Superior temporal gyrus (tissue), 1 donor: ENCODE measurements around the gene ZNF675.
"Not testable (repeated sequence)": the region's sequence is repeated elsewhere in the genome, so short reads cannot be mapped to it uniquely, and the experiment has no call there.

ENCODE experiments used
- DNase-seq: peaks from one replicate; pipeline ENCODE4 v3.0.0-alpha.2; 2016; ENCODE audit errors: extremely low spot score

ZNF675 gene

DNA sequence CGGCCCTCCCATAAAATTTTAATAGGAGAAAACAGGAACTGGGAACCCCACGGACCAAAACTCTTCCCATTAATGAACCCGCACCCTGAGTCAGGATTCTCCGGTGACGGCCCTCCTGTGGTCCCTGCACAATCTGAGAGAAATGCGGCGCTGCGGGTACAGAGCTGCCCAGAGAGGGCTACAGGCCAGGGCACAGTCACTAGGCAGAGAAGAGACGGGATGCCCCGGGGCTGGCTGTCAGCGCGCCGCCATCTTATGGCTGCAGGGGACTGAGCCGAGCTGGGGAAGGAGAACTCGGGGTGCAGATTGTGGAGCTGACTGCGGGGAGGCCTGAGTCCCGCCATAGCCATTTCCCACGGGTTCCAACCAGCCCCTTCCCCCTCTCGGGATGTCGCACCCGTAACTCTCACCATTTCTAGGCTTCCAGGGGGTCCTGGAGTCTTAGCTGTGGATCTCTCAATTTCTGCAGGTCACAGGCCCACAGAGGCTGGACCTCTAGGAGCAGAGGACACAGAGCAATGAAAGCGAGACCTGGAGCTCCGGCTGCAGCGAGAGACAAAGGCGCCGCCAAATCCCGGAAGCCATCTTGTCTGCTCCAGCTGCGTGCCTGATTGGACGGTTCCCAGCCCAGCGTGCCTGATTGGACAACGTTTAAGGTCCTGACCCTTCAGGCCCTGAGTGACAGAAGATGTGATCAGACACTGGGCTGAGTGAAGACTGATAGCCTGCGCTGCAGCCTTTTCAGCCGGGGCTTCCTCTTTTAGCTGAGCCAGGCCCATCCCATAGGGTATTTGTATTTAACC is at the start of gene ZNF675:
TSS of gene ZNF675 (minus strand) at position 592 of the 803 bp plus-strand sequence. CDS start at position 413, 179 bp downstream.
- DNase-seq = peak; percentile 98

DNA sequence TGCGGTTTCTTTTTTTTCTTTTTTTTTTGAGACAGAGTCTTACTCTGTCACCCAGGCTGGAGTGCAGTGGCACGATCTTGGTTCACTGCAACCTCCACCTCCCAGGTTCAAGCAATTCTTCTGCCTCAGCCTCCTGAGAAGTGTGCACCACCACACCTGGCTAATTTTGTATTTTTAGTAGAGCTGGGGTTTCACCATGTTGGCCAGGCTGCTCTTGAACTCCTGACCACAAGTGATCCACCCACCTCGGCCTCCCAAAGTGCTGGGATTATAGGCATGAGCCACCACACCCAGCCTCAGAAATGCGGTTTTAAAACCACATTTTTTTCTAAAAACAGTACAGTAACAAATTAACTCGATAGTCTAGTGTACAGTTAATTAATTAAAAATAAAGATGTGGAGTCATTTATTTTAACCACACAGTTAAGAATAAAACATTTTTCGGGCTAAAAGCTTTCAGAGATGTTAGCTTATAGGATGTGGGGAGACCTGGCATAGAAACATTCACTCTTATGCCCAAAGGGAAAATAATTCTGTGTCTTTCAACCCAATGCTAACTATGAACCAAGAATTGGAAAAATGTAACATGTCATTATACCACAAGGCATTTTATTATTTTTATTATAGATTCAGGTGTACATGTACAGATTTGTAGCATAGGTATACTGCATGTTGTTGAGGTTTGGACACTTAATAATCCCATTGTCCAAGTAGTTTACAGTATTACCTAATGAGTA is 43.9 kb upstream of the ZNF675 start:
- not testable (repeated sequence) for DNase-seq

DNA sequence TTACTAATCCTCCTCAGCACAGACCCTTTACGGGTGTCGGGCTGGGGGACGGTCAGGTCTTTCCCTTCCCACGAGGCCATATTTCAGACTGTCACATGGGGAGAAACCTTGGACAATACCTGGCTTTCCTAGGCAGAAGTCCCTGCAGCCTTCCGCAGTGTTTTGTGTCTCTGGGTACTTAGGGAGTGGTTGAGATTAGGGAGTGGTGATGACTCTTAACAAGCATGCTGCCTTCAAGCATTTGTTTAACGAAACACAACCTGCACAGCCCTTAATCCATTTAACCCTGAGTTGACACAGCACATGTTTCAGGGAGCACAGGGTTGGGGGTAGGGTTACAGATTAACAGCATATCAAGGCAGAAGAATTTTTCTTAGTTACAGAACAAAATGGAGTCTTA is 37.1 kb upstream of the ZNF675 start:
- DNase-seq = not testable (repeated sequence)

DNA sequence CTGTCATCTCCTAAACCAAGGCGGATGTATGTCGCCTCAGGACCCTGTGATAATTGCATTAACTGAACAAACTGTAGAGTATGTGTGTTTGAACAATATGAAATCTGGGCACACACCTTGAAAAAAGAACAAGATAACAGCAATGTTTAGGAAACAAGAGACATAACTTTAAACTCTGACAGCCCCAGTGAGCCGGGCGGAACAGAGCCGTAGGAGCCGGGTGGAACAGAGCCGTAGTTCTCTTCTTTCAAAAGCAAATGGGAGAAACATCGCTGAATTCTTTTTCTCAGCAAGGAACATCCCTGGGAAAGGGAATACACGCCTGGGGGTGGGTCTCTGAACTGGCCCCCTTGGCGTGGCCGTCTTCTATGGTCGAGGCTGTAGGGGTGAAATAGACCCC is 31.8 kb upstream of the ZNF675 start:
- DNase-seq = no peak

DNA sequence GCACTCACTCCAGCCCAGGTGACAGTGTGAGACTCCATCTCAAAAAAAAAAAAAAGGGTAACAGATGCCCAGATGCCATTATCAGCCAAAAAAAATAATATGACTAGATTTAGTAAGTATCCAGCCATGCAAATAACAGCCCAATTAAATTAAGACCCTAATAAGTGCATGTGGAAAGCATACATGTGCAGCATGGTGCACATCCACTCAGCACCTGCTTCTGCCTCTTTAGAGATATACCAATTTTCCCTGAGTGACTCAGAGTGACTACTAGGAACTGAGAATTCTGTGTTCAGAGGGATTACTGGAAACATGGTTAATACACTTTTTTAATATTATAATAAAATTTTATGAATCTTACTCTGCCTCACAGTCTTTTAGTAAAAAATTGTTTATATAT is 29.8 kb upstream of the ZNF675 start:
- no peak for DNase-seq

DNA sequence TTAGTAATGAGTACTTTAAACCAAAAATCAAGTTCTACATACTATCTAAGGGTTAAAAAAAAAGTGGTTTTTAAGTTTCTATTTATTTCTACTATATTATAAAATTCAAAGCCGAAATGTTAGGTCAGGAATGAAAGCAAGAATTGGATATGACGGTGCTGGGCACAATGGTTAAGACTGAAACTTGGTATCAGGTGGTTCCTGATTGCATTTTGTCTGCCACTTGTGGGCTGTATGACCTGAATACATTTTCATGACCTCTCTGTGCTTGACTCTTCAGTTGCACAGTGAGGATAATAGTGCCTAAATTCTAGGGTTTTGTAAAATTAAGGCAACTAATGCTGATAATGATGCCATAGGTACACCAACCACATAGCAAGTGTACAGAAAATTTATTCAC is 22.3 kb upstream of the ZNF675 start:
- DNase-seq = no peak

DNA sequence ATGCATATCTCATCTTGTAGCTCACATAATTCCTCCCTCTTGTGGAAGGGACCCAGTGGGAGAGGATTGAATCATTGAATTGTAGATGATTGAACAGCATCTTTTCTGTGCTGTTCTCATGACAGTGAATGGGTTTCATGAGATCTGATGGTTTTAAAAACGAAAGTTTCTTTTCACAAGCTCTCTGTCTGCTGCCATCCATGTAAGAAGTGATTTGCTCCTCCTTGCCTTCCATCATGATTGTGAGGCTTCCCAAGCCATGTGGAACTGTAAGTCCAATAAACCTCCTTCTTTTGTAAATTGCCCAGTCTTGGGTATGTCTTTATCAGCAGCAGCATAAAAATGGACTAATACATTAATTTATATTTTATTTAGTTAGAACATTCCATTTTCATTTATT is 19.6 kb upstream of the ZNF675 start:
- no peak for DNase-seq

DNA sequence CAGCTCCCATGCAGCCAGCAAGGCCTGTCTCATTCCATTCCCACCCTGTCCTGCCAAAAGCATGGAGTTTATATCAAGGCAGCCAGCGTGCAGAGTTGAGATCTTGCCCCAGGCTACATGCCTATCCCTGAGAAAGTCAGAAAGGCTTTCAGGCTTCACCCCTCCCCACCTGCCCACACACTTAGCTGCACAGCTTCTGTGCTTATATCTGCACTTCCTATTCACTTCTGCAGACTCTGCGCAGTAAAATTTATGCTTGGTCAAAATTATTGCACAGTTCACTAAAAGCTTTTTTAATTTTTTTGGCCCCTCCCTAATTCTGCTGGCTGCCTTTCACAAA is 12.5 kb upstream of the ZNF675 start:
- no peak for DNase-seq

DNA sequence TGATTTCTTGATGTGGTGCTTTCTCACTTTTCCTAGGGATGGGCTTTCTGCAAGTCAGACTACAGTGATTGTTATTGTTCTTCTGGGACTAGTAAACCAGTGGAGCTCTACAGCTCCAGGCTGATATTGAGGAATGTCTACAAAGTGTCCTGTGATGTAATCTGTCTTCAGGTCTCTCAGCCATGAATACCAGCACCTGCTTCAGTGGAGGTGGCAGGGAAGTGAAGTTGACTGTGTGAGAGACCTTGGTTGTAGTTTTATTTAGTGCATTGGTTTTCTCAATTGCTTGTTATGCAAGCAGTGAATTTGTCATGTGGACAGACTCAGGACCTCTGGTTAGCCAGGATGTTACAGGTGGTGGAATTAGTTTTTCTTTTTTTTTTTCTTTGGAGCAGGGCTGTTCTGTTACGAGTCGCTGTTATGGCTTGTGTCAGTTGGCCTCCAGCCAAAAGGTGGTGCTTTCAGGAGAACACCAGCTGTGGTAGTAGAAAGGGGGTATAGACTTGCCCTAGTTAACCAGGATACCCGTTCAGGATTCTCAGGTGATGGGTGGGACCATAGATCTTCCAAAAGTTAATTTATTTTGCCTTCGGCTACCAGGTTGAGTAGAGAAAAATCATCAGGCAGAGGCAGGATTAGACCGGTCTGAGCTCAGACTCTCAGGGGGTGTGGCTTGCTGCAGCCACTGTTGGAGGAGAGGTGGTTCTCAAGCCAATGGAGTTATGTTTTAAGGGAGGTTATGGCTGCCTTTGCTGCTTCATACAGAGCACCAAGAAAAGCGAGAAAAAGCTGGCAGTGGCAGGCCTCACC is 11.9 kb upstream of the ZNF675 start:
- no peak for DNase-seq

DNA sequence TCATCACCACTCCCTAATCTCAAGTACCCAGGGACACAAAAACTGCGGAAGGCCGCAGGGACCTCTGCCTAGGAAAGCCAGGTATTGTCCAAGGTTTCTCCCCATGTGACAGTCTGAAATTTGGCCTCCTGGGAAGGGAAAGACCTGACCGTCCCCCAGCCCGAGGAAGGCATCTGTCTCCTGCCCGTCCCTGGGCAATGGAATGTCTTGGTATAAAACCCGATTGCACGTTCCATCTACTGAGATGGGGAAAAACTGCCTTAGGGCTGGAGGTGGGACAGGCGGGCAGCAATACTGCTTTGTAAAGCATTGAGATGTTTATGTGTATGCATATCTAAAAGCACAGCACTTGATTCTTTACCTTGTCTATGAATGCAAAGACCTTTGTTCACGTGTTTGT is 5.9 kb upstream of the ZNF675 start:
- DNase-seq = not testable (repeated sequence)

DNA sequence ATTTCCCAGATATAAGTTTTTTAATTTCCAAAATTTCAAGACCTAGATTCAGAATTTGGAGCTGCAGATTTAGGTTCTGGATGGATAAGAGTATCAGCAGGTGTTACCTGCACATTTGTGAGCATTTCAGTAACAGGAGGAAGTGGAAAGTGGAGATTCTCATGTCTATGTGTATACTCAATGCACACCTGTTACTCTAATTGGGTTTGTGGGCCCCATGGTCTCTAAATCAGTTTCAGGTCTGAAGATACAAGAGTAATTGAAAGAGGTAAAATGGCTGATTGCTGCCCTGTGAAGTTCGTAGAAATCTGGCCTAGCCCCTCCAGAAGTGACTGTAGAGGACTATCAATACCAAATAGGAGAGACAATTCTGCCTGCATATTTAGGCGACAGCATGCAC is 13.9 kb downstream of the ZNF675 start:
- DNase-seq = no peak

DNA sequence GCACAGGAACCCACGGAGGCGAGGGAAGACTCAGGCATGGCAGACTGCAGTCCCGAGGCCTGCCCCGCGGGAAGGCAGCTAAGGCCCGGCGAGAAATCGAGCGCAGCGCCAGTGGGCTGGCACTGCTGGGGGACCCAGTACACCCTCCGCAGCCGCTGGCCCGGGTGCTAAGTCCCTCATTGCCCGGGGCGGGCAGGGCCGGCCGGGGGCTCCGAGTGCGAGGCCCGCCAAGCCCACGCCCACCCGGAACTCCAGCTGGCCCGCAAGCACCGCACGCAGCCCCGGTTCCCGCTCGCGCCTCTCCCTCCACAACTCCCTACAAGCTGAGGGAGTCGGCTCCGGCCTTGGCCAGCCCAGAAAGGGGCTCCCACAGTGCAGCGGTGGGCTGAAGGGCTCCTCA is 18.4 kb downstream of the ZNF675 start:
- DNase-seq = not testable (repeated sequence)

DNA sequence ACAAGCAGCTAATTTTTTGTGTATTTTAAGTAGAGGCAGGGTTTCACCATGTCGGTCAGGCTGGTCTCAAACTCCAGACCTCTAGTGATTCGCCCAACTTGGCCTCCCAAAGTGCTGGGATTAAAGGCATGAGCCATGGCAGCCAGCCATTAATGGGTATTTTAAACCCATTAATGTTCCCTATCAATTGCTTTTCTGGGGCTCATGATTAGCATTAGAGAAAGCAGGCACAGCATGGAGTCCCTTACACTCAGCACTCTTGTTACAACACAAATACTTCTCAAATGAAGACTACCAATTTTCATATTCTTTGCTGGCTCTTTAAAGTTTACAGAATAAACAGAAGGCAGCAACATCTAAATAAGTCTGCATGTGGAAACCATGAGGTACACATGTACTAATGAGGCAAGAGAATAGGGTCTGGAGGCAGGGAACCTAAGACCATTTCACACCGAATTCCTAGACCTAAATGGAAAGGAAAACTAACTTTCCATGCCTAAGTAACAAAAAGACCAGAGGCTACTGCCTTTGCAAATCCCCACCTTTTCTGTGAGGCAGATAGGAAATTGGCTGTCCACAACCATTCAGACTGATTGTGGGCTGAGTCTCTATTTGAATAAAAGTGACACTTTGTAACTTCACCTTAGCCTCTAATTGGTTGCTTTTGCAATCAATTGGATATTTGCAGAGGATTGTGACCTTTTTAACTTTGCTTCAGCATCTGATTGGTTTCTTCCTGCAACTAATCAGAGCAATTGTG is 21.2 kb downstream of the ZNF675 start:
- DNase-seq = no peak

DNA sequence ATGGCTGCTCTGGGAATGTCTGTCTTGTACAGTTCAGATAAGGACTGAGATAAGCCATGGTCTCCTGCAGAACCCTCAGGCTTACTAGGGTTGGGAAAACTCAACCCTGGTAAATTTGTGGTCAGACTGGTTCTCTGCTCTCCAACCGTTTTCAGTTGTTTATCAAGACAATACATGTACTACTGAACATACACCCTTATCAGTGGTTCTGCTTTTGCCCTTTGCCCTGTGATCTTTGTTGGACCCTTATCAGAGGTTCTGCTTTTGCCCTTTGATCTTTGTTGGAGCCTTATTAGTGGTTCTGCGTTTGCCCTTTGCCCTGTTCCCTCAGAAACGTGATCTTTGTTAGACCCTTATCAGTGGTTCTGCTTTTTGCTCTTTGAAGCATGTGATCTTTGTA is 37.2 kb downstream of the ZNF675 start:
- DNase-seq = not testable (repeated sequence)
